Adrenal gland (tissue), 5 donors: Measurements from ENCODE around the gene KCNJ14.

Experiments
- CTCF ChIP-seq, 6 experiments: fragments of 450-650 bp in 4 of 6; fragments of 200-600 bp in 2 of 6; sonication (generic) in 1 of 6; IDR thresholded peaks; 1 replicate in 5 of 6; 2 replicates in 1 of 6; pipeline versions ENCODE4 v1.5.1 to v1.8.0; 2016 to 2021; ENCODE audit warnings: antibody characterized with exemption in 6 of 6, mild to moderate bottlenecking in 2 of 6, moderate library complexity in 1 of 6
- POLR2A ChIP-seq, 2 donors: fragments of 450-650 bp; IDR thresholded peaks; one replicate each; pipeline ENCODE4 v1.6.1; 2017; ENCODE audit warnings: antibody characterized with exemption in 2 of 2, mild to moderate bottlenecking in 2 of 2, moderate library complexity in 1 of 2
- donor health status: DM: no; HTN: no; CAD: no.

DNA sequence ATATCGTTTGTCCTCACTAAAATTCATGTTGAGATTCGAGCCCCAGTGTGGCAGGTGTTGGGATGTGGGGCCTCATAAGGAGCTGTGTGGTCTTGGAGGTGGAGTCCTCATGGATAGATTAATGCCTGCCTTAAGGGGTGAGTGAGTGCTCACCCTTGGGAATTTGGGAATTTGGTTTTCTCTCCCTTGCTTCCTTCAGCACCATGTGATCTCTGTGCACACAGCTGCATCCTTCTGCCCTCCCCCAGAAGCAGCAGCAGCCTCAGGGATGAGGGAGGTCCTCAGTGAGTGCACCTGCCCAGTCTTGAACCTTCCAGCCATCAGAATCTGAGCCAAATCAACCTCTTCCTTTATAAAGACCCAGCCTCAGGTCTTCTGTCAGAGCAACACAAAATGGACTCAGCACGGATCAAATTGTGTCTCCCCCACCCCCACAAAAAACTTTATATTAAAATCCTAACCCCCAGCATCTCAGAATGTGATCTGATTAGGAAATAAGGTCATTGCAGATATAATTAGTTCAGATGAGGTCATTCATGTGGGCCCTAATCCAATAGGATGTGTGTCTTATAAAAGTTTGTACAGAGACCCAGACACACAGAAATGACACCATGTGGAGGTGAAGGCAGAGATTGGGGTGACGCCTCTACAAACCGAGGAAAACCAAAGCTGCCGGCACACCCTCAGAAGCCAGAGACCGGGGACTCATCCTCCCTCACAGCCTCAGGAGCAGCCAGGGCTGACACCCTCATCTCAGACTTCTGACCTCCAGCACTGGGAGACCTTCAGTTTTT lies 26.7 kb downstream of the KCNJ14 start:
- no peak for TF ChIP-seq POLR2A (IDR thresholded peaks at IDR 0.05)
- no peak for TF ChIP-seq CTCF (IDR thresholded peaks at IDR 0.05)
